HG03097 (cell line): Measurements from ENCODE around the gene ZNF576.
"Not testable (repeated sequence)": the region's sequence is repeated elsewhere in the genome, so short reads cannot be mapped to it uniquely, and the experiment has no call there.

ENCODE experiments used
- ATAC-seq: cut with Tn5 transposase; IDR thresholded peaks from one replicate; pipeline ENCODE4 v1.9.1; 2021; ENCODE audit not compliant: unreplicated experiment, low FRiP score

Gene ZNF576

DNA sequence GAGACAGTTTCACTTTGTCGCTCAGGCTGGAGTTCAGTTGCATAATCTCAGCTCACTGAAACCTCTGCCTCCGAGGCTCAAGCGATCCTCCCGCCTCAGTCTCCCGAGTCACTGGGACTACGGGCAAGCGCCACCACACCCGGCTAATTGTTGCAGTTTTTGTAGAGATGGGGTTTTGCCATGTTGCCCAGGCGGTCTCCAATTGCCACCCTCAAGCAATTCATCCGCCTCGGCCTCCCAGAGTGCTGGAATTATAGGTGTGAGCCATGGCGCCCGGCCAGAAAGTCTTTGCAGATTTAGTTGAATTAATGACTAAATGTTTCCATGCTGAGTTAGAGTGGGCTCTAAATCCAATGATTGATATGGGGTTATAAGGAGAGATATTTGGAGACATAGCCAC lies 47.8 kb downstream of the ZNF576 start:
- no peak for ATAC-seq

DNA sequence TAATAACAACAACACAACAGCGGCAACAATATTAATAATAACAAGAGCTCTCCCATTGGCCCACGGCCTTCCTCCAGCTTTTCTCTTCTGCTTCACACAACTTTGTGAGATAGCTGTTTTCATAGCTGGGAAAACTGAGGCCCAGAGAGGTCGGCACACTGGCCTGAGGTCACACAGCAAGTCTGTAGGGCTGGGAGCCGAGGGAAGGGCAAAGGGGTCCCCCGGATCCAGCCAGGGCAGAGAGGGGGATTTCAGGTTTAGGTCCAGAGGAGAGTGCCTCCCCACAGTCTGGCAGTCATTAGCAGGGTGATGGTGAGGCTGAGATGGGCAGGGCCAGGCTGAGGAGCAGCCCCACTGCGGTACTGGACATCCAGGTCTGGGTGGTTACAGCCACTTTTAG lies 52.2 kb downstream of the ZNF576 start:
- no peak for ATAC-seq

DNA sequence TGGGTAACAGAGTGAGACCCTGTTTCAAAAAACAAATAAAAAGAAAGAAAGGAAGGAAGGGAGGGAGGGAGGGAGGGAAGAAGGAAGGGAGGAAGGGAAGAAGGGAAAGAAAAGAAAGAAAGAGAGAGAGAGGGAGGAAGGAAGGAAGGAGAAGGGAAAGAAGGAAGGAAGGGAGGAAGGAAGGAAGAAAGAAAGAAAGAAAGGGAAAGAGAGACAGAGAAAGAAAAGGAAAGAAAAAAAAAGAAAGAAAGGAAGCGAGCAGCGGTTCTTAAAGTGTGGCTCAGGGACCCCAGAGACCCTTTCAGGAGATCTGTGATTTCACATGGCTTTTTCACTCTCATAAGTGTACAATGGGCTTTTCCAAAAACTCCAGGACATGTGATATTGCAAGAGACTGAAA lies 53.1 kb downstream of the ZNF576 start:
- ATAC-seq: no peak

DNA sequence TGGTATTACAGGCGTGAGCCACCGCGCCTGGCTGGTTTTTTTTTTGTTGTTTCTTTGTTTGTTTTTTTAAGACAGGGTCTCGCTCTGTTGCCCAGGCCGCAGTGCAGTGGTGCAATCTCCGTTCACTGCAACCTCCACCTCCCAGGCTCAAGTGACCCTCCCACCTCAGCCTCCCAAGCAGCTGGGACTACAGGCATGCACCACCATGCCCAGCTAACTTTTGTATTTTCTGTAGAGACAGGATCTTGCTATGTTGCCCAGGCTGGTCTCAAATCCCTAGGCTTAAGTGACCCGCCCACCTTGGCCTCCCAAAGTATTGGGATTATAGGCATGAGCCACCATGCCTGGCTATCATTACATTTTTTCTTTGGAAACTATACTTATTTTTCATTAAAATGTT lies 53.9 kb downstream of the ZNF576 start:
- ATAC-seq: not testable (repeated sequence)
